Smooth muscle cell (in vitro differentiated cells): ENCODE measurements around the gene HAPLN2. TPM values are rescaled to one million over a fixed set of nuclear protein-coding genes. Genes with fewer than 3 reads are reported as not detected.
"Not testable (repeated sequence)": the region's sequence is repeated elsewhere in the genome, so short reads cannot be mapped to it uniquely, and the experiment has no call there.

Experiments
- DNase-seq: peaks from one replicate; lab custom pipeline; 2025; ENCODE audit not compliant: unreplicated experiment; lab: John Stamatoyannopoulos, UW
- H2AFZ ChIP-seq: fragments of 200-600 bp; sonication (generic); 2 replicates; pipeline ENCODE4 v1.6.0; 2016; ENCODE audit warnings: antibody characterized with exemption, low read depth, mild to moderate bottlenecking
- H3F3A ChIP-seq: fragments of 200-600 bp; sonication (generic); 2 replicates; pipeline ENCODE4 v1.6.0; 2017; ENCODE audit warnings: antibody characterized with exemption, low read depth
- H3K27ac ChIP-seq: fragments of 200-600 bp; sonication (generic); 2 replicates; pipeline ENCODE4 v1.5.1; 2016; ENCODE audit warnings: low read depth, mild to moderate bottlenecking
- H3K27me3 ChIP-seq: fragments of 200-600 bp; sonication (generic); 2 replicates; pipeline ENCODE4 v1.6.1; 2016; ENCODE audit warnings: low read depth, mild to moderate bottlenecking
- H3K36me3 ChIP-seq: fragments of 200-600 bp; sonication (generic); 2 replicates; pipeline ENCODE4 v1.5.1; 2016; ENCODE audit warnings: low read depth
- H3K4me1 ChIP-seq: fragments of 200-600 bp; sonication (generic); 2 replicates; pipeline ENCODE4 v1.5.1; 2016; ENCODE audit warnings: low read depth
- H3K4me2 ChIP-seq: fragments of 200-600 bp; sonication (generic); 2 replicates; pipeline ENCODE4 v1.6.0; 2016; ENCODE audit warnings: mild to moderate bottlenecking
- H3K4me3 ChIP-seq: fragments of 200-600 bp; sonication (generic); 2 replicates; pipeline ENCODE4 v1.5.1; 2016; ENCODE audit warnings: mild to moderate bottlenecking
- H3K79me2 ChIP-seq: fragments of 200-600 bp; sonication (generic); 2 replicates; pipeline ENCODE4 v1.6.0; 2016; ENCODE audit warnings: low read depth, mild to moderate bottlenecking
- H3K9ac ChIP-seq: fragments of 200-600 bp; sonication (generic); 2 replicates; pipeline ENCODE4 v1.6.0; 2016; ENCODE audit warnings: low read depth
- H3K9me3 ChIP-seq: fragments of 200-600 bp; sonication (generic); replicated peaks from 2 replicates; pipeline ENCODE4 v1.5.1; 2016; ENCODE audit warnings: low read depth
- H4K20me1 ChIP-seq: fragments of 200-600 bp; sonication (generic); 2 replicates; pipeline ENCODE4 v1.6.0; 2016; ENCODE audit warnings: low read depth
- CTCF ChIP-seq: fragments of 200-600 bp; sonication (generic); IDR thresholded peaks from 2 replicates; pipeline ENCODE4 v1.5.1; 2017; ENCODE audit warnings: borderline replicate concordance, mild to moderate bottlenecking, antibody characterized with exemption; ENCODE audit not compliant: insufficient read depth, poor library complexity, severe bottlenecking
- WGBS: methylation state at CpG from one replicate; pipeline ENCODE4 v1.1.7; 2016; ENCODE audit warnings: low lambda C conversion rate; 5-methylcytosine and 5-hydroxymethylcytosine counted together
- polyA plus RNA-seq: library from polyadenylated mRNA; unstranded; fragments of >200 nt; fragmentation: Nextera tagmentation; extraction: Ambion mirVana; gene quantifications from 2 replicates; pipeline ENCODE4 v1.2.1, GENCODE V29; 2016
- total RNA-seq: library from RNA; depleted of rRNA; stranded (reverse); fragments of >200 nt; gene quantifications from 2 replicates; pipeline ENCODE4 v1.2.3, GENCODE V29; 2014

The HAPLN2 gene
- total and polyA plus RNA-seq, 2 experiments from 2014 or later: 1.00 TPM; not detected in 1

- Histone ChIP-seq H4K20me1 (no peaks in the 10 kb centered on the region), H3K27me3 (peaks cover 67% of the 10 kb centered on the region), H3K4me1 (peaks cover 8% of the 10 kb centered on the region), H3K4me3 (no peak overlapping the region), H2AFZ (no peak overlapping the region), H3K9ac (no peak overlapping the region), H3K9me3 (no peaks in the 10 kb centered on the region), H3K4me2 (peak overlapping the region; percentile 87), H3F3A (no peaks in the 10 kb centered on the region), H3K27ac (no peak overlapping the region), H3K36me3 (no peaks in the 10 kb centered on the region), H3K79me2 (no peaks in the 10 kb centered on the region)
- WGBS: 50% methylated on average over 4 of the region's 4 CpGs
- TF ChIP-seq CTCF: no peak
- DNase-seq: no peak
Measured at GRCh38 chr1:156626079-156626438, 6.8 kb downstream of the HAPLN2 start.

- Histone ChIP-seq H3K9ac (no peak overlapping the region), H3F3A (no peaks in the 10 kb centered on the region), H3K27me3 (peaks cover 65% of the 10 kb centered on the region), H3K9me3 (no peaks in the 10 kb centered on the region), H3K27ac (no peak overlapping the region), H3K4me2 (no peak overlapping the region), H3K4me1 (peaks cover 8% of the 10 kb centered on the region), H3K4me3 (no peak overlapping the region), H3K36me3 (no peaks in the 10 kb centered on the region), H4K20me1 (no peaks in the 10 kb centered on the region), H2AFZ (no peak overlapping the region), H3K79me2 (no peaks in the 10 kb centered on the region)
- WGBS: 86% methylated on average over 2 of the region's 2 CpGs
- DNase-seq: no peak
- TF ChIP-seq CTCF: peak; percentile 59
Measured at GRCh38 chr1:156627313-156627880, 8.2 kb downstream of the HAPLN2 start.

- WGBS: 89% methylated on average over 8 of the region's 8 CpGs
- H3K9me3 ChIP-seq: no peaks in the 10 kb centered on the region
- H3K4me2 ChIP-seq: no peak overlapping the region
- no peak overlapping the region for H3K4me3 ChIP-seq
- no peaks in the 10 kb centered on the region for H3K79me2 ChIP-seq
- peaks cover 7% of the 10 kb centered on the region for H3K4me1 ChIP-seq
- H3K27me3 ChIP-seq: peaks cover 60% of the 10 kb centered on the region
- no peak overlapping the region for H3K27ac ChIP-seq
- no peaks in the 10 kb centered on the region for H4K20me1 ChIP-seq
- no peaks in the 10 kb centered on the region for H3F3A ChIP-seq
- no peak overlapping the region for H2AFZ ChIP-seq
- TF ChIP-seq CTCF: no peak
- no peaks in the 10 kb centered on the region for H3K36me3 ChIP-seq
- no peak for DNase-seq
- no peak overlapping the region for H3K9ac ChIP-seq
Measured at GRCh38 chr1:156629823-156630449, 10.7 kb downstream of the HAPLN2 start.

GRCh38 chr1:156631152-156631551 is 11.9 kb downstream of the HAPLN2 start:
- not testable (repeated sequence) for H3K9ac ChIP-seq, DNase-seq, H3K79me2 ChIP-seq, H3K9me3 ChIP-seq, H4K20me1 ChIP-seq, H2AFZ ChIP-seq, H3K4me1 ChIP-seq, H3K4me2 ChIP-seq, H3K4me3 ChIP-seq, H3K27ac ChIP-seq, H3F3A ChIP-seq, H3K36me3 ChIP-seq
- H3K27me3 ChIP-seq: peaks cover 60% of the 10 kb centered on the region
- WGBS: 58% methylated on average over 9 of the region's 9 CpGs
